ENCODE measurements around the gene ZNF337. TPM values are rescaled to one million over a fixed set of nuclear protein-coding genes. Genes with fewer than 3 reads are reported as not detected.

Gene ZNF337
- total RNA-seq, 1 donor from 2014 or later = 19.1 TPM

DNA sequence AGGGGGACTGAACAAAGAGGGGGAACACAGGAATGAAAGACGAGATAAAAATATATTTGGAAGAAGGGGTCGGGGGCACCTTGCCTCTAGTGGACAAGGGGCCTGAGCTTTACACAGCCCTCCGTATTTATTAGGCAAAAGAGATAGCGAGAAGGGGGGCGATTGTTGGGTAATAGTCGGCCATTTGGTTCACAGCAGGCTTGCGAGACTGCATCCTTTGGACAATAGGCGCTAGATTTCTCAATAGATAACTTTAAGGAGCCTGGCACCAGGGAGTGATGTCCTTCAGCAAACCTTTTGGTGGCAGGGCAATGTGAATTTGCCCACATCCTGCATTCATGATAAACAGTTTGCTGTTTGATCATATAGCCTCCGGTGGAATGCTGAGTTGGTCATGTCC lies 69.9 kb downstream of the ZNF337 start:
- DNase-seq = no peak

DNA sequence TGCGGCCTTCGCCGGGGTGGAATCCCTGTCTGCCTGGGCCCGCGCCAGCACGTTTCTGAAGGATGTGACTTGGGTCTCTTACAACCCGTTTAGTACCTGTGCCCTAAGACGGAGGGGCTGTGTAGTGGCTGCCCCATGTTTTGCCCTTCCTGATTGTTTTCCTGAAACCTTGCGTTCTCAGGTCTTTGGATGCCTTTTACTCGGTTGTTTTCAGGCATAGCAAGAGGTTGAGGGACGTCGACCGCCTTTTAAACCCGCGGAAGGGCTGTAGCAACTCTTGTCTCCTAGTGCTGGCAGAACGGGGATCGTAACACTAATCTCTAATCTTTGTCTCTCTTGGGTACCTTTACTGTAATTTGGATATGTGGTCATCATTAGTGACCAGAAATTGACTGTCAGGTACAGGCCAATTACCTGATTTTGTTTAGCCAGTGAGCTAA lies 72.1 kb downstream of the ZNF337 start:
- no peak for DNase-seq

Other genes starting within 250 kb of the ZNF337 start
- gene NINL, start 111.3 kb downstream of the ZNF337 start, total RNA-seq = 21.6 and 24.8 TPM in 2 replicates
- 6.8 and 9.2 TPM in 2 replicates for gene NANP, start 72.8 kb downstream of the ZNF337 start, total RNA-seq

All from dermis blood vessel endothelial cell (primary cell).